Effector CD4-positive, alpha-beta T cell (primary cell): ENCODE data around the gene UQCRC2.
A peak's percentile ranks its signal among the peaks of the same experiment; 100 is the strongest.
"Not testable (repeated sequence)": the region's sequence is repeated elsewhere in the genome, so short reads cannot be mapped to it uniquely, and the experiment has no call there.

Source experiments
- DNase-seq: peaks from one replicate; pipeline ENCODE4 v3.0.0-alpha.2; 2020
- total RNA-seq: gene quantifications from one replicate; lab custom pipeline; 2026; lab: John Stamatoyannopoulos, UW

Gene UQCRC2
- total RNA-seq: 106 reads per million, percentile 84 among the genes with 10 or more reads in this experiment

DNA sequence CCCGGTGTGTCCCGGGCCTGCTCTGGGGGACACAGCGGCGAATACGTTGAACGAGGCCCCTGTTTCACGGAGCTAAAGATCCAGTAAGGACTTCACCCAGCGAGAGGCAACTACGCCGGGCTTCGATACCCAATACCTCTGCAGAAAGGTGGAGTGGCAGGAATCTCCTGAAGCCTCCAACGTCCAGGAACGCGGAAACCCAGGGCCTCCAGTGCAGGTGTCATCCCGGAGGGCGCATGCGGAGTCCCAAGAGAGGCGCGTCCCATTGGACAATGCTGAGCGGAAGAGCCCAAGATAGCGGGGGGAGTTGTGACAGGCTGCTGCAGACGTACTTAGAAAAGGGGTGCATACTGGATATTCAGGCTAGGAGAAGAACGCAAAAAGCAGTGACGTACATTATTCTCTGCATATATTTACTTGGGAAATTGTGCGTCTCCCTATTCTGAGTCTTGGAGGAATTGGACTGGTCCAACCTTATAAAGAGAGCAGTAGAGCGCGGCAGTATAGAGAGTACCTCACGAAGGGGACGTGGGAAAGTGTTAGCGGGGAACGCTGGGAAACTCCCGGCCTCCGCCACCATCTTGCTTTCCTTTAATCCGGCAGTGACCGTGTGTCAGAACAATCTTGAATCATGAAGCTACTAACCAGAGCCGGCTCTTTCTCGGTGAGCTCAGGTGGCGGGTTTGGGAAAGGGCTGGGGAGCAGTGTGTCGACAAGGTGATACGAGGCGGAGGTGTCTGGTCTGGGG lies at the start of gene UQCRC2:
Gene UQCRC2, plus strand, starts transcription at position 569 of the 748 bp plus-strand sequence. Its CDS starts 63 bp downstream, at position 632.
- DNase-seq: peak; percentile 84

DNA sequence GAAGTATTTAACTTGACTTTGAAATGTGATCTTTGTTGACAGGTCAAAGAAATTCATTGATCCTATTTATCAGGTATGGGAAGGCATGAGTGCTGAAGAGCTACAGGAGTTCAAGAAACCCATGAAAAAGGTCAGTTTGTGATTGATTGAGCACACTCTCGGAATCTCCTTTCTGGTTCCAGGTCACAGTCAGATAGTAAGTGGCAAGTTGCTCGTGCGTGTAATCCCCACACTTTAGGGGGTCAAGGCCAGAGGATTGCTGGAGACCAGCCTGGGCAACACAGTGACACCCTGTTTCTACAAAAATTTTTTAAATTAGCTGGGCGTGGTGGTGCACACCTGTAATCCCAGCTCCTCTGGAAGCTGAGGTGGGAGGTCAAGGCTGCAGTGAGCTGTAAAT lies 20.5 kb upstream of the UQCRC2 start:
- DNase-seq: not testable (repeated sequence)

GRCh38 chr16:21933316-21933715 lies 19.8 kb upstream of the UQCRC2 start:
- DNase-seq: not testable (repeated sequence)

DNA sequence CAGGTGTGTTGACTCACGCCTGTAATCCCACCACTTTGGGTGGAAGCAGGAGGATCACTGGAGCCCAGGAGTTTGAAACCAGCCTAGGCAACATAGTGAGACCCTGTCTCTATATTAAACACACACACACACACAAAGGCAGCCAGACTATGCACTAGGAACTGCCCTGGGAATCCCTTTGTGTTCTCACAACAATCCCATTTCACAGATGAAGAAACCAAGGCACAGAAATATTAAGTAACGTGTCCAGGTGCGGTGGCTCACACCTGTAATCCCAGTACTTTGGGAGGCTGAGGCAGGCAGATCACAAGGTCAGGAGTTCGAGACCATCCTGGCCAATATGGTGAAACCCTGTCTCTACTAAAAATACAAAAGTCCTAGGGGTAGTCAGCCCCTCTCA lies 19.4 kb upstream of the UQCRC2 start:
- DNase-seq: not testable (repeated sequence)

GRCh38 chr16:21936216-21936615 lies 16.9 kb upstream of the UQCRC2 start:
- DNase-seq: not testable (repeated sequence)

DNA sequence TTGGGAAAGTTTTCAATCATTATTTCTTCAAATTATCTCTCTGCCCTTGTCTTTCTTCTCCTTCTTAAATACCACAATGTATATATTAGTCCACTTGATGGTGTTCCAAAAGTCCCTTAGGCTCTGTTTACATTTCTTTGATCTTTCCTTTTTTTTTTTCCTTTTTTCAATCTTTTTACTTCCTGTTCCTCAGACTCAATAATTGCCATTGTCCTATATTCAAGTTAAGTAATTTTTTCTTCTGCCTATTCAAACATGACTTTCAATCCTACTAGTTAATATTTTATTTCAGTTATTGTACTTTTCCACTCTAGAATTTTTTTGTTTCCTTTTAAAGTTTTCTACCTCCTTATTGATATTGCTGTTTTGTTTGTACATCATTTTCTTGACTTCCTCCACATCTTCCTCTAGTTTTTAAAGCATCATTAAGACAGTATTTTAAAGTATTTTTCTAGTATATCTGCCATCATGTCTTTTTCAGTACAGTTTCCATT lies 15.8 kb upstream of the UQCRC2 start:
- no peak for DNase-seq

GRCh38 chr16:21940570-21940969 lies 12.6 kb upstream of the UQCRC2 start:
- DNase-seq: no peak

GRCh38 chr16:21943571-21943970 lies 9.6 kb upstream of the UQCRC2 start:
- DNase-seq: no peak

GRCh38 chr16:21946889-21947635 lies 6.1 kb upstream of the UQCRC2 start:
- no peak for DNase-seq

GRCh38 chr16:21949713-21950260 lies 3.4 kb upstream of the UQCRC2 start:
- DNase-seq: no peak

GRCh38 chr16:21950782-21951521 lies 2.2 kb upstream of the UQCRC2 start:
- DNase-seq: no peak

GRCh38 chr16:21952040-21952792 lies 945 bp upstream of the UQCRC2 start:
- peak; percentile 71 for DNase-seq

DNA sequence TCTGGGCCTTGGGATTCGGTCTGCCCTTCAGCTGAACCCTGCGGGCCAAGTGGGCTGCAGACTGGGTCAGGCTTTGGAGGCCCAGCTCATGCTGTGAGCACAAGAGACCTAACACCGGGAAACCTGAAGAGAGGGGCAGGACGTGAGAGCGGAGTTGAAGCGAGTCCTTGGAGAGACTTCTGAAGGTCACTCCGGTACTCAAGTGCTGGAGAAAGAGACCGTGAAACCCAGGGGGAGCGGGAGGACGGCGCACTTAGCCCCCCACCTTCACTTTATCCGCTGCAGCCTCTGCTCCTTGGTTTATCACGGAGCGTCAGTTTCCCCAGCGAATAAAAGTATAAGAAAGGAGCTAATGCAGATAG lies 361 bp downstream of the UQCRC2 start:
- no peak for DNase-seq

GRCh38 chr16:21957714-21958346 lies 4.7 kb downstream of the UQCRC2 start:
- no peak for DNase-seq

DNA sequence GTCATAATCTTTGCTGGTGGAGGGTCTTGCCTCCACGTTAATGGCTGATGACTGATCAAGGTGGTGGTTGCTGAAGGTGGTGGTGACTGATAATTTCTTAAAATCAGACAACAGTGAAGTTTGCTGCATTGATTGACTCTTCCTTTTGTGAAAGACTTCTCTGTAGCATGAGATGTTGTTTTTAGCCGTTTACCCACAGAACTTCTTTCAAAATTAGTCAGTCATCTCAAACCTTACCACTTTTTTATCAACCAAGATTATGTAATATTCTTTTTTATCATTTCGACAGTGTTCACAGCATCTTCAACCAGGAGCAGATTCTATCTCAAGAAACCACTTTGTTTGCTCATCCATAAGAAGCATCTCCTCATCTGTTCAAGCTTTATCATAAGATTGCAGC lies 5.9 kb downstream of the UQCRC2 start:
- DNase-seq: no peak

DNA sequence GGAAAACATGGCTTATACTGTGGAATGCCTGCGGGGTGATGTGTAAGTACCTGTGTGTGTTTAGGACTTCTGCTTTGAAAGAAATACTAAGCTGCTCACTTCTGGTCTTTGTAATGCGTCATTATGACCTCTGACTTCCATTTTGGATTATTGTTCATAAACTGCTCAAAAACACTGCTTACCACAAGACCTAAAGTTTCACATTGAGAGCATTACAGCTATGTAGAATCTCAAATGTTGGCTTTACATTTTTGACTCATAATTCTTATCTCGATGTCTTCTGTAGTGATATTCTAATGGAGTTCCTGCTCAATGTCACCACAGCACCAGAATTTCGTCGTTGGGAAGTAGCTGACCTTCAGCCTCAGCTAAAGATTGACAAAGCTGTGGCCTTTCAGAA lies 9.3 kb downstream of the UQCRC2 start:
- no peak for DNase-seq

DNA sequence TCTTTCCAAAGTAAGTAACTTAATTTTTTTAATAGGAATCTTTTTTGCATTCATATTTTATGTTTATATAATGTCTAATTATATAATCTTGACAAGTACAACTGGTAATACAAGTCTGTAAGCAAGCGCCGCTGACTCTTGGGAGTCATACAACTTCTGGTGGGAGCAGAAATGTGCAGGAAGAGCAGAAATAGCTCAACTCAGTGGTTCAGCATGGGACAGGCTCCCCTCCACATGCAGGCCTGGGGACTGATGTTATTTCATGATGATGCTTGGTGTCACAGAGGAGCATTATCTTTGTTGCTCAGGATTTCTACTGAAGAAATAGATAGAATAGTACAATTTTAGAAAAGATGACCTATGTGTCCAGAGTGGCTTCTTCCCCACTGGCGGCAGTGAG lies 10.7 kb downstream of the UQCRC2 start:
- no peak for DNase-seq

- DNase-seq: no peak
Observed at GRCh38 chr16:21964353-21964752, 11.2 kb downstream of the UQCRC2 start.

GRCh38 chr16:21971856-21972255 lies 18.7 kb downstream of the UQCRC2 start:
- DNase-seq: no peak

GRCh38 chr16:21973945-21974344 lies 20.8 kb downstream of the UQCRC2 start:
- no peak for DNase-seq

DNA sequence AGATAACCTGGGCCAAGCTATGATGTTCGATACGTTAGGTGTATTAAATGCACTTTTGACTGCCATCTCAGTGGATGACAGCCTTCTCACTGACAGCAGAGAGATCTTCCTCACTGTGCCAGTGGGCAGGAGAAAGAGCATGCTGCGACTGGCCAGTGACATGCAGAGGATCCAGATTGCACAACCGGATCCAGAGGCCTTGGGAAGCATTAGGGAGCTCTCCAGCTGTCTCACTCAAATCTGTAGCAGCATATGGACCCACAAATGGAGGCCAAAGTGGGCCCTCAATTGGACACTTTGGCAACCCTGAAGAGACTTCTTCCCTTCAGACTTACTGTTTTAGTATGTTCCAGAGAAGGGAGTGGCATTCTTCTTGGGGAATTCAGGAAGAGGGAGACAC lies 26.9 kb downstream of the UQCRC2 start:
- no peak for DNase-seq

GRCh38 chr16:21982108-21982507 lies 28.9 kb downstream of the UQCRC2 start:
- DNase-seq: no peak
